ENCODE data around the gene SSH2. TPM values are rescaled to one million over a fixed set of nuclear protein-coding genes. Genes with fewer than 3 reads are reported as not detected.

SSH2 gene
- total and polyA plus RNA-seq, 4 donors = 7.5 to 14.1 (median 11.2) TPM

DNA sequence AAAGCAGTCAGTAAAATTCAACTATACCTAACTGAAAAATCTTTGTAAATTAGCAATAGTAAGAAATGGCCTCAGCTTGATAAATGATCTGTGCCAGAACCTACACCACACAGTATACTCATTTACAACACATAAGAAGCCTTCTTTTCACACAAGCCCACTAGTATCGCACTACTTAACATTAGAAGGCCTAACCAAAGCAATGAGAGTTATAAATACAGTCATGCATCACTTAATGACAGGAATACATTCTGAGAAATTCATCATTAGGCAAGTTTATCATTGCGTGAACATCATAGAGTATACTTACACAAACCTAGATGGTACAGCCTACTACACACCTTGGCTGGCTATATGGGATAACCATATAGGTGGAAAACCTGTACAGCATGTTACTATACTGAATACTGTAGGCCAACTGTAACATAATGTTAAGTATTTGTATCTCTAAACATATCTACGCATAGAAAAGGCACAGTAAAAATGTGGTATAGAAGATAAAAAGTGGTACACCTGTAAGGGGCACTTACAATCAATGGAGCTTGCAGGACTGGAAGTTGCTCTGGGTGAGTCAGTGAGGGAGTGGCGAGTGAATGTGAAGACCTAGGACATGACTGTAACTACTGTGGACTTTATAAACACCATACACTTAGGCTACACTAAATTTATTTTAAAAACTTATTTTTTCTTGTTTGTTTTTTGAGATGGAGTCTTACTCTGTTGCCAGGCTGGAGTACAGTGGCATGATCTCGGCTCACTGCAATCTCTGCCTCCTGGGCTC is 180.8 kb downstream of the SSH2 start:
- Histone ChIP-seq H3K4me1 (ENCODE audit: control insufficient read depth in 4 of 4, insufficient read depth in 4 of 4, low read length in 3 of 4) (peaks cover 0 to 4% (median 2%) of the 10 kb centered on the region in 4 donors), H3K27ac (ENCODE audit: low read depth in 1 of 2, low read length in 2 of 2) (no peak overlapping the region), H3K4me3 (ENCODE audit: low read depth in 1 of 3, low read length in 3 of 3) (no peak overlapping the region), H3K36me3 (ENCODE audit: control insufficient read depth in 4 of 4, insufficient read depth in 3 of 4, low read depth in 1 of 4, low read length in 3 of 4) (no peaks in the 10 kb centered on the region), H3K27me3 (ENCODE audit: control insufficient read depth in 4 of 4, insufficient read depth in 4 of 4, low read length in 3 of 4) (no peaks in the 10 kb centered on the region), H3K9ac (ENCODE audit: low read depth in 1 of 2, low read length in 2 of 2) (no peak overlapping the region), H3K9me3 (ENCODE audit: control insufficient read depth in 4 of 4, low read length in 3 of 4) (no peaks in the 10 kb centered on the region)
- WGBS = 97% methylated on average over 5 of the region's 5 CpGs
- no peak for TF ChIP-seq HNF4A (conservative IDR thresholded peaks at IDR 0.05)
- TF ChIP-seq, protein P1, sequence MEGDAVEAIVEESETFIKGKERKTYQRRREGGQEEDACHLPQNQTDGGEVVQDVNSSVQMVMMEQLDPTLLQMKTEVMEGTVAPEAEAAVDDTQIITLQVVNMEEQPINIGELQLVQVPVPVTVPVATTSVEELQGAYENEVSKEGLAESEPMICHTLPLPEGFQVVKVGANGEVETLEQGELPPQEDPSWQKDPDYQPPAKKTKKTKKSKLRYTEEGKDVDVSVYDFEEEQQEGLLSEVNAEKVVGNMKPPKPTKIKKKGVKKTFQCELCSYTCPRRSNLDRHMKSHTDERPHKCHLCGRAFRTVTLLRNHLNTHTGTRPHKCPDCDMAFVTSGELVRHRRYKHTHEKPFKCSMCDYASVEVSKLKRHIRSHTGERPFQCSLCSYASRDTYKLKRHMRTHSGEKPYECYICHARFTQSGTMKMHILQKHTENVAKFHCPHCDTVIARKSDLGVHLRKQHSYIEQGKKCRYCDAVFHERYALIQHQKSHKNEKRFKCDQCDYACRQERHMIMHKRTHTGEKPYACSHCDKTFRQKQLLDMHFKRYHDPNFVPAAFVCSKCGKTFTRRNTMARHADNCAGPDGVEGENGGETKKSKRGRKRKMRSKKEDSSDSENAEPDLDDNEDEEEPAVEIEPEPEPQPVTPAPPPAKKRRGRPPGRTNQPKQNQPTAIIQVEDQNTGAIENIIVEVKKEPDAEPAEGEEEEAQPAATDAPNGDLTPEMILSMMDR (IDR thresholded peaks at IDR 0.05; ENCODE audit: low read depth, low read length, missing input control) = no peak
- TF ChIP-seq RAD21 (IDR thresholded peaks at IDR 0.05) = no peak
- TF ChIP-seq EGR1 (IDR thresholded peaks at IDR 0.05; ENCODE audit: low read depth in 2 of 2) = no peak
- TF ChIP-seq, protein P2, sequence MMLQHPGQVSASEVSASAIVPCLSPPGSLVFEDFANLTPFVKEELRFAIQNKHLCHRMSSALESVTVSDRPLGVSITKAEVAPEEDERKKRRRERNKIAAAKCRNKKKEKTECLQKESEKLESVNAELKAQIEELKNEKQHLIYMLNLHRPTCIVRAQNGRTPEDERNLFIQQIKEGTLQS (IDR thresholded peaks at IDR 0.05) = no peak
- TF ChIP-seq, protein P3, sequence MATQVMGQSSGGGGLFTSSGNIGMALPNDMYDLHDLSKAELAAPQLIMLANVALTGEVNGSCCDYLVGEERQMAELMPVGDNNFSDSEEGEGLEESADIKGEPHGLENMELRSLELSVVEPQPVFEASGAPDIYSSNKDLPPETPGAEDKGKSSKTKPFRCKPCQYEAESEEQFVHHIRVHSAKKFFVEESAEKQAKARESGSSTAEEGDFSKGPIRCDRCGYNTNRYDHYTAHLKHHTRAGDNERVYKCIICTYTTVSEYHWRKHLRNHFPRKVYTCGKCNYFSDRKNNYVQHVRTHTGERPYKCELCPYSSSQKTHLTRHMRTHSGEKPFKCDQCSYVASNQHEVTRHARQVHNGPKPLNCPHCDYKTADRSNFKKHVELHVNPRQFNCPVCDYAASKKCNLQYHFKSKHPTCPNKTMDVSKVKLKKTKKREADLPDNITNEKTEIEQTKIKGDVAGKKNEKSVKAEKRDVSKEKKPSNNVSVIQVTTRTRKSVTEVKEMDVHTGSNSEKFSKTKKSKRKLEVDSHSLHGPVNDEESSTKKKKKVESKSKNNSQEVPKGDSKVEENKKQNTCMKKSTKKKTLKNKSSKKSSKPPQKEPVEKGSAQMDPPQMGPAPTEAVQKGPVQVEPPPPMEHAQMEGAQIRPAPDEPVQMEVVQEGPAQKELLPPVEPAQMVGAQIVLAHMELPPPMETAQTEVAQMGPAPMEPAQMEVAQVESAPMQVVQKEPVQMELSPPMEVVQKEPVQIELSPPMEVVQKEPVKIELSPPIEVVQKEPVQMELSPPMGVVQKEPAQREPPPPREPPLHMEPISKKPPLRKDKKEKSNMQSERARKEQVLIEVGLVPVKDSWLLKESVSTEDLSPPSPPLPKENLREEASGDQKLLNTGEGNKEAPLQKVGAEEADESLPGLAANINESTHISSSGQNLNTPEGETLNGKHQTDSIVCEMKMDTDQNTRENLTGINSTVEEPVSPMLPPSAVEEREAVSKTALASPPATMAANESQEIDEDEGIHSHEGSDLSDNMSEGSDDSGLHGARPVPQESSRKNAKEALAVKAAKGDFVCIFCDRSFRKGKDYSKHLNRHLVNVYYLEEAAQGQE (IDR thresholded peaks at IDR 0.05) = no peak
- TF ChIP-seq HNF4G (IDR thresholded peaks at IDR 0.05) = no peak
- TF ChIP-seq FOXA1 (IDR thresholded peaks at IDR 0.05) = no peak
- TF ChIP-seq GABPA (IDR thresholded peaks at IDR 0.05 in 1 of 2, conservative IDR thresholded peaks at IDR 0.05 in 1 of 2) = no peak
- no peak for TF ChIP-seq NR2F2 (IDR thresholded peaks at IDR 0.05)
- TF ChIP-seq RXRA (IDR thresholded peaks at IDR 0.05) = no peak
- no peak for TF ChIP-seq SP1 (IDR thresholded peaks at IDR 0.05)
- no peak for DNase-seq (ENCODE audit: low spot score)

DNA sequence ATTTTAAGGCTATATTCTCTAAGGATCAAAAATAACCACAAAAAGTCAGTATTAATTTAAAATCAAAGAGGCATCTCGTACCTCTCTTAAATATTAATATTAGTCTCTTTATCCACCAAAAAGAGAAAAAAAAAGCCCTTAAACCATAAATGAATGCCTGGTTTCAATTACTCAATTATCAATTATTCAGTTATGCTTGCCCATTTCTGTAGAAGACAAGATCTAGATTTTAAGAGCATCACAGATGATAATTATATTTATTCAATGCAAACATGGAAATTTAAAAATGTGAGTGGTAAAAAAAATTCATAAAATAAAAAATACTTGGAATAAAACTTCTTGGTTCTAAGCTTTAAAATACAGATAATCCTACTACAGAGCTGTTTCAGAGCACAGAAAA is 181.6 kb downstream of the SSH2 start:
- WGBS = 100% methylated on average over 1 of the region's 1 CpG
- Histone ChIP-seq H3K27ac (ENCODE audit: low read depth in 1 of 2, low read length in 2 of 2) (no peak overlapping the region), H3K36me3 (ENCODE audit: control insufficient read depth in 4 of 4, insufficient read depth in 3 of 4, low read depth in 1 of 4, low read length in 3 of 4) (no peaks in the 10 kb centered on the region), H3K9me3 (ENCODE audit: control insufficient read depth in 4 of 4, low read length in 3 of 4) (no peaks in the 10 kb centered on the region), H3K4me3 (ENCODE audit: low read depth in 1 of 3, low read length in 3 of 3) (no peak overlapping the region), H3K4me1 (ENCODE audit: control insufficient read depth in 4 of 4, insufficient read depth in 4 of 4, low read length in 3 of 4) (peaks cover 0 to 4% (median 3%) of the 10 kb centered on the region in 4 donors), H3K27me3 (ENCODE audit: control insufficient read depth in 4 of 4, insufficient read depth in 4 of 4, low read length in 3 of 4) (no peaks in the 10 kb centered on the region), H3K9ac (ENCODE audit: low read depth in 1 of 2, low read length in 2 of 2) (no peak overlapping the region)
- no peak for TF ChIP-seq RXRA (IDR thresholded peaks at IDR 0.05)
- TF ChIP-seq YY1 (IDR thresholded peaks at IDR 0.05) = no peak
- TF ChIP-seq, protein P4, sequence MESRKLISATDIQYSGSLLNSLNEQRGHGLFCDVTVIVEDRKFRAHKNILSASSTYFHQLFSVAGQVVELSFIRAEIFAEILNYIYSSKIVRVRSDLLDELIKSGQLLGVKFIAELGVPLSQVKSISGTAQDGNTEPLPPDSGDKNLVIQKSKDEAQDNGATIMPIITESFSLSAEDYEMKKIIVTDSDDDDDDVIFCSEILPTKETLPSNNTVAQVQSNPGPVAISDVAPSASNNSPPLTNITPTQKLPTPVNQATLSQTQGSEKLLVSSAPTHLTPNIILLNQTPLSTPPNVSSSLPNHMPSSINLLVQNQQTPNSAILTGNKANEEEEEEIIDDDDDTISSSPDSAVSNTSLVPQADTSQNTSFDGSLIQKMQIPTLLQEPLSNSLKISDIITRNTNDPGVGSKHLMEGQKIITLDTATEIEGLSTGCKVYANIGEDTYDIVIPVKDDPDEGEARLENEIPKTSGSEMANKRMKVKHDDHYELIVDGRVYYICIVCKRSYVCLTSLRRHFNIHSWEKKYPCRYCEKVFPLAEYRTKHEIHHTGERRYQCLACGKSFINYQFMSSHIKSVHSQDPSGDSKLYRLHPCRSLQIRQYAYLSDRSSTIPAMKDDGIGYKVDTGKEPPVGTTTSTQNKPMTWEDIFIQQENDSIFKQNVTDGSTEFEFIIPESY (IDR thresholded peaks at IDR 0.05) = no peak
- TF ChIP-seq, protein P2 (IDR thresholded peaks at IDR 0.05) = no peak
- TF ChIP-seq JUND (IDR thresholded peaks at IDR 0.05) = no peak
- no peak for TF ChIP-seq TAF1 (conservative IDR thresholded peaks at IDR 0.05)
- TF ChIP-seq RAD21 (IDR thresholded peaks at IDR 0.05) = no peak
- TF ChIP-seq, protein P5, sequence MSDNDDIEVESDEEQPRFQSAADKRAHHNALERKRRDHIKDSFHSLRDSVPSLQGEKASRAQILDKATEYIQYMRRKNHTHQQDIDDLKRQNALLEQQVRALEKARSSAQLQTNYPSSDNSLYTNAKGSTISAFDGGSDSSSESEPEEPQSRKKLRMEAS (IDR thresholded peaks at IDR 0.05) = no peak
- no peak for TF ChIP-seq HNF4A (conservative IDR thresholded peaks at IDR 0.05)
- TF ChIP-seq FOXA1 (IDR thresholded peaks at IDR 0.05) = no peak
- TF ChIP-seq, protein P3 (IDR thresholded peaks at IDR 0.05) = no peak
- no peak for TF ChIP-seq FOXA2 (IDR thresholded peaks at IDR 0.05)
- DNase-seq (ENCODE audit: low spot score) = no peak
